SK-N-SH (cell line): ENCODE results near the gene HSD11B2.

Experiments
- CHD2 ChIP-seq: fragments of 150-350 bp; IDR thresholded peaks from 2 replicates; pipeline ENCODE4 v1.6.1; 2018; ENCODE audit warnings: low read length; ENCODE audit not compliant: partially characterized antibody
- CTCF ChIP-seq: fragments of 200-600 bp; sonication (generic); IDR thresholded peaks from 2 replicates; pipeline ENCODE4 v1.6.1; 2017; ENCODE audit warnings: antibody characterized with exemption, mild to moderate bottlenecking, moderate library complexity
- EP300 ChIP-seq, 2 experiments: IDR thresholded peaks; 2 replicates each; pipeline versions ENCODE4 v1.4.0 to v1.6.1; 2012; ENCODE audit warnings: borderline replicate concordance in 1 of 2, low read depth in 1 of 2, low read length in 1 of 2
- FOXJ3 ChIP-seq: sonication (generic); formaldehyde crosslinking; IDR thresholded peaks from 2 replicates; pipeline ENCODE4 v1.5.1; 2020; ENCODE audit warnings: mild to moderate bottlenecking, missing genetic modification reagents
- MXI1 ChIP-seq: IDR thresholded peaks from 2 replicates; pipeline ENCODE4 v1.6.1; 2012; ENCODE audit warnings: mild to moderate bottlenecking, low read depth, low read length, improper control_type of control experiment
- NRF1 ChIP-seq: IDR thresholded peaks from 2 replicates; pipeline ENCODE4 v1.6.1; 2012; ENCODE audit warnings: low read depth, mild to moderate bottlenecking, low read length
- PBX3 ChIP-seq: IDR thresholded peaks from 2 replicates; pipeline ENCODE4; 2012
- RFX5 ChIP-seq: IDR thresholded peaks from 2 replicates; pipeline ENCODE4 v1.6.1; 2012; ENCODE audit warnings: mild to moderate bottlenecking, improper control_type of control experiment, low read length
- SIN3A ChIP-seq: IDR thresholded peaks from 2 replicates; pipeline ENCODE4 v1.6.1; 2012; ENCODE audit warnings: low read depth, mild to moderate bottlenecking, low read length, moderate library complexity, borderline replicate concordance
- TEAD4 ChIP-seq: IDR thresholded peaks from 2 replicates; pipeline ENCODE4 v1.4.0; 2012; ENCODE audit warnings: mild to moderate bottlenecking, borderline replicate concordance; ENCODE audit not compliant: insufficient read depth
- YY1 ChIP-seq: IDR thresholded peaks from 2 replicates; pipeline ENCODE4 v1.4.0; 2012; ENCODE audit warnings: low read depth, mild to moderate bottlenecking
- TF ChIP-seq, protein P1 (sequence below): IDR thresholded peaks from 2 replicates; pipeline ENCODE4 v1.6.1; 2012; ENCODE audit warnings: mild to moderate bottlenecking, low read depth, low read length, moderate library complexity

DNA sequence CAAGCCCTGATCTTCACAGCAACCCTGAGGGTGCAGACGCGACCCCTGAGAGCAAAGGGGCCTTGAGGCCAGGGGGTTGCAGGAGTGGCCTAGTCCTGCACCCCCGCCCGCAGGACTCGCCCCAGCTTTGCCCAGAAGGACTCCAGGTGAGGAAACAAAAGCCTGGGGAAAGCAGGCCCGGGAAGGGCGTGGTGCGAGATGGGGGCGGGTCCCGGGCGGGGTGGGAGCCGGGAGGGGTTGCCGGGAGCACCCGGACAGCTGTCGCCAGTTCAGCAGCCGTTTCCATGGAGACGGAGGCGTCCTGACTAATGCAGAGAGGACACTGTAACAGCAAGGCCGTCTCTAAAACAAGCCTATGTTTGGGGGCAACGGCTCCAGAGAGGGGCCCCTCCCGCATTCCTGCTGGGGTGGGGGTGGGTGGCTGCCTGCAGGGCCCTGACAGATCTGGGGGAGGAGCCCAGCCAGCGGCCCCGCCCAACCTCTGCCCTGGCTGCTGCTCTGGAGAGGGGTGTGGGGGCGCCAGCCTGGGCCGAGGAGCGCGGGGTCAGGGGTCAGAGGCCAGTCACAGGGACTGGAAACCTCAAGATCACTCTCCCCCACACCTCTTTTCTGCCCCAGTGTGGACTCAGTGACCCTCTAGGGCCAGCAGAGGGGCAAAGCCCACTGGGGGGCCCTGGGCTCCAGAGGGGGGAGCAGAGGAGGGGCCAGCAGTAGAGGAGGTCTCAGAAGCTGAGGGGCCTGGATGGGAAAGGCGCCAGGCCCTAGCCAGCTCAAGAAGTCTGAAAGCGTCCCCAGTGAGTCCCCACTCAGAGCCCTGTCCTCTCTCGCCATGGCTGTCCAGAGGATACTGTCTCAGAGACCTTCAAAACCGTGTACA, 34.5 kb upstream of the HSD11B2 start:
- TF ChIP-seq TEAD4 (no peak), SIN3A (no peak), CTCF (no peak), YY1 (no peak), EP300 (IDR thresholded peaks at IDR 0.05; ENCODE audit: borderline replicate concordance in 1 of 2, low read depth in 1 of 2, low read length in 1 of 2) (no peak), RFX5 (no peak), CHD2 (no peak), MXI1 (no peak), NRF1 (no peak), FOXJ3 (CRISPR knock-in tag) (no peak), PBX3 (no peak)
- TF ChIP-seq, protein P1, sequence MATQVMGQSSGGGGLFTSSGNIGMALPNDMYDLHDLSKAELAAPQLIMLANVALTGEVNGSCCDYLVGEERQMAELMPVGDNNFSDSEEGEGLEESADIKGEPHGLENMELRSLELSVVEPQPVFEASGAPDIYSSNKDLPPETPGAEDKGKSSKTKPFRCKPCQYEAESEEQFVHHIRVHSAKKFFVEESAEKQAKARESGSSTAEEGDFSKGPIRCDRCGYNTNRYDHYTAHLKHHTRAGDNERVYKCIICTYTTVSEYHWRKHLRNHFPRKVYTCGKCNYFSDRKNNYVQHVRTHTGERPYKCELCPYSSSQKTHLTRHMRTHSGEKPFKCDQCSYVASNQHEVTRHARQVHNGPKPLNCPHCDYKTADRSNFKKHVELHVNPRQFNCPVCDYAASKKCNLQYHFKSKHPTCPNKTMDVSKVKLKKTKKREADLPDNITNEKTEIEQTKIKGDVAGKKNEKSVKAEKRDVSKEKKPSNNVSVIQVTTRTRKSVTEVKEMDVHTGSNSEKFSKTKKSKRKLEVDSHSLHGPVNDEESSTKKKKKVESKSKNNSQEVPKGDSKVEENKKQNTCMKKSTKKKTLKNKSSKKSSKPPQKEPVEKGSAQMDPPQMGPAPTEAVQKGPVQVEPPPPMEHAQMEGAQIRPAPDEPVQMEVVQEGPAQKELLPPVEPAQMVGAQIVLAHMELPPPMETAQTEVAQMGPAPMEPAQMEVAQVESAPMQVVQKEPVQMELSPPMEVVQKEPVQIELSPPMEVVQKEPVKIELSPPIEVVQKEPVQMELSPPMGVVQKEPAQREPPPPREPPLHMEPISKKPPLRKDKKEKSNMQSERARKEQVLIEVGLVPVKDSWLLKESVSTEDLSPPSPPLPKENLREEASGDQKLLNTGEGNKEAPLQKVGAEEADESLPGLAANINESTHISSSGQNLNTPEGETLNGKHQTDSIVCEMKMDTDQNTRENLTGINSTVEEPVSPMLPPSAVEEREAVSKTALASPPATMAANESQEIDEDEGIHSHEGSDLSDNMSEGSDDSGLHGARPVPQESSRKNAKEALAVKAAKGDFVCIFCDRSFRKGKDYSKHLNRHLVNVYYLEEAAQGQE = no peak
